SK-N-SH (cell line): ENCODE data around the gene FOXP1. TPM values are rescaled to one million over a fixed set of nuclear protein-coding genes. Genes with fewer than 3 reads are reported as not detected.

Source experiments
- CTCF ChIA-PET: fragments of 300-600, 350-600 bp; formaldehyde crosslinking; extraction: SDS; loops from one replicate; lab custom pipeline; 2021; lab: Yijun Ruan, JAX
- POLR2A ChIA-PET: fragments of 350-600 bp; sonication (Branson Sonifier 250); formaldehyde crosslinking; extraction: SDS; loops from one replicate; lab custom pipeline; 2020; ENCODE audit warnings: antibody characterized with exemption, inconsistent platforms; lab: Yijun Ruan, JAX
- DNase-seq: peaks from one replicate; pipeline ENCODE4 v3.0.0; 2012
- H2AFZ ChIP-seq: fragments of 200-600 bp; sonication (generic); 2 replicates; pipeline ENCODE4 v1.8.1; 2016; ENCODE audit warnings: antibody characterized with exemption, mild to moderate bottlenecking, low read depth
- H3F3A ChIP-seq: fragments of 200-600 bp; sonication (generic); replicated peaks from 2 replicates; pipeline ENCODE3; 2016; ENCODE audit warnings: antibody characterized with exemption, mild to moderate bottlenecking; ENCODE audit not compliant: insufficient read depth
- H3K27ac ChIP-seq, 2 experiments: fragments of 200-500 bp in 1 of 2; fragments of 200-600 bp in 1 of 2; sonication (Bioruptor generic) in 1 of 2; sonication (generic), shearing (Covaris generic) in 1 of 2; 2 replicates each; pipeline versions ENCODE4 v1.5.1 to v1.6.1; 2014 to 2016; ENCODE audit warnings: low read depth in 2 of 2, inconsistent platforms in 1 of 2, low read length in 1 of 2, mild to moderate bottlenecking in 1 of 2, mixed read lengths in 1 of 2
- H3K27me3 ChIP-seq: fragments of 200-600 bp; sonication (generic), shearing (Covaris generic); 2 replicates; pipeline ENCODE4 v1.6.1; 2016; ENCODE audit warnings: mixed run types; ENCODE audit not compliant: insufficient read depth
- H3K36me3 ChIP-seq, 2 experiments: fragments of 200-500 bp in 1 of 2; fragments of 200-600 bp in 1 of 2; sonication (Bioruptor generic) in 1 of 2; sonication (generic) in 1 of 2; replicated peaks in 1 of 2; 2 replicates each; pipeline versions ENCODE3 to v1.5.1; 2014 to 2016; ENCODE audit warnings: low read length in 1 of 2, mild to moderate bottlenecking in 1 of 2; ENCODE audit not compliant: insufficient read depth in 2 of 2, control insufficient read depth in 1 of 2
- H3K4me1 ChIP-seq, 2 experiments: fragments of 200-500 bp in 1 of 2; fragments of 200-600 bp in 1 of 2; sonication (Bioruptor generic) in 1 of 2; sonication (generic), shearing (Covaris generic) in 1 of 2; 2 replicates each; pipeline versions ENCODE4 v1.5.1 to v1.6.1; 2014 to 2016; ENCODE audit warnings: low read depth in 1 of 2, low read length in 1 of 2, mixed run types in 1 of 2; ENCODE audit not compliant: insufficient read depth in 2 of 2, control insufficient read depth in 1 of 2
- H3K4me2 ChIP-seq: fragments of 200-600 bp; sonication (generic), shearing (Covaris generic); 2 replicates; pipeline ENCODE4 v1.6.1; 2017; ENCODE audit warnings: mixed run types
- H3K4me3 ChIP-seq, 2 experiments: fragments of 200-500 bp in 1 of 2; fragments of 200-600 bp in 1 of 2; sonication (Bioruptor generic) in 1 of 2; sonication (generic), shearing (Covaris generic) in 1 of 2; 2 replicates each; pipeline versions ENCODE4 v1.5.1 to v1.8.1; 2014 to 2016; ENCODE audit warnings: low read depth in 2 of 2, inconsistent platforms in 1 of 2, low read length in 1 of 2, mild to moderate bottlenecking in 1 of 2, mixed read lengths in 1 of 2, moderate library complexity in 1 of 2
- H3K79me2 ChIP-seq: fragments of 200-600 bp; sonication (generic); 2 replicates; pipeline ENCODE4 v1.8.1; 2017; ENCODE audit warnings: mild to moderate bottlenecking; ENCODE audit not compliant: insufficient read depth
- H3K9ac ChIP-seq: fragments of 200-600 bp; sonication (generic); 2 replicates; pipeline ENCODE4 v1.6.1; 2017; ENCODE audit warnings: mixed run types
- H3K9me2 ChIP-seq: fragments of 200-600 bp; sonication (generic); 2 replicates; pipeline ENCODE4 v1.6.1; 2017; ENCODE audit warnings: mixed run types
- H3K9me3 ChIP-seq: fragments of 200-600 bp; sonication (generic); 2 replicates; pipeline ENCODE4 v1.6.1; 2017; ENCODE audit warnings: mixed run types, mild to moderate bottlenecking, moderate library complexity
- H4K20me1 ChIP-seq: fragments of 200-600 bp; sonication (generic); 2 replicates; pipeline ENCODE4 v1.6.1; 2017; ENCODE audit warnings: mild to moderate bottlenecking, mixed run types; ENCODE audit not compliant: insufficient read depth
- CHD2 ChIP-seq: fragments of 150-350 bp; IDR thresholded peaks from 2 replicates; pipeline ENCODE4 v1.6.1; 2018; ENCODE audit warnings: low read length; ENCODE audit not compliant: partially characterized antibody
- CTCF ChIP-seq: fragments of 200-600 bp; sonication (generic); IDR thresholded peaks from 2 replicates; pipeline ENCODE4 v1.6.1; 2017; ENCODE audit warnings: antibody characterized with exemption, mild to moderate bottlenecking, moderate library complexity
- EP300 ChIP-seq, 2 experiments: IDR thresholded peaks; 2 replicates each; pipeline versions ENCODE4 v1.4.0 to v1.6.1; 2012; ENCODE audit warnings: borderline replicate concordance in 1 of 2, low read depth in 1 of 2, low read length in 1 of 2
- FOSL2 ChIP-seq: IDR thresholded peaks from 2 replicates; pipeline ENCODE4 v1.4.0; 2012; ENCODE audit warnings: low read depth, mild to moderate bottlenecking, moderate library complexity, borderline replicate concordance
- FOXJ3 ChIP-seq: sonication (generic); formaldehyde crosslinking; IDR thresholded peaks from 2 replicates; pipeline ENCODE4 v1.5.1; 2020; ENCODE audit warnings: mild to moderate bottlenecking, missing genetic modification reagents
- FOXM1 ChIP-seq: IDR thresholded peaks from 2 replicates; pipeline ENCODE4 v1.4.0; 2012; ENCODE audit warnings: low read depth, mild to moderate bottlenecking
- GABPA ChIP-seq: IDR thresholded peaks from 2 replicates; pipeline ENCODE4 v1.4.0; 2012; ENCODE audit warnings: low read depth, mild to moderate bottlenecking
- GATA2 ChIP-seq: sonication (generic); formaldehyde crosslinking; IDR thresholded peaks from 2 replicates; pipeline ENCODE4 v1.5.0; 2020; ENCODE audit warnings: mild to moderate bottlenecking, missing genetic modification reagents
- JUND ChIP-seq: IDR thresholded peaks from 2 replicates; pipeline ENCODE4 v1.4.0; 2012
- MEF2A ChIP-seq: IDR thresholded peaks from 2 replicates; pipeline ENCODE4 v1.4.0; 2012; ENCODE audit warnings: low read depth, borderline replicate concordance
- MXI1 ChIP-seq: IDR thresholded peaks from 2 replicates; pipeline ENCODE4 v1.6.1; 2012; ENCODE audit warnings: mild to moderate bottlenecking, low read depth, low read length, improper control_type of control experiment
- NFIC ChIP-seq: IDR thresholded peaks from 2 replicates; pipeline ENCODE4 v1.4.0; 2012; ENCODE audit warnings: borderline replicate concordance
- NRF1 ChIP-seq: IDR thresholded peaks from 2 replicates; pipeline ENCODE4 v1.6.1; 2012; ENCODE audit warnings: low read depth, mild to moderate bottlenecking, low read length
- TAF1 ChIP-seq: IDR thresholded peaks from 2 replicates; pipeline ENCODE4 v1.6.1; 2012; ENCODE audit warnings: low read depth, mild to moderate bottlenecking, low read length, moderate library complexity, borderline replicate concordance
- TCF12 ChIP-seq: IDR thresholded peaks from 2 replicates; pipeline ENCODE4 v1.4.0; 2012
- TEAD4 ChIP-seq: IDR thresholded peaks from 2 replicates; pipeline ENCODE4 v1.4.0; 2012; ENCODE audit warnings: mild to moderate bottlenecking, borderline replicate concordance; ENCODE audit not compliant: insufficient read depth
- YY1 ChIP-seq: IDR thresholded peaks from 2 replicates; pipeline ENCODE4 v1.4.0; 2012; ENCODE audit warnings: low read depth, mild to moderate bottlenecking
- WGBS: methylation state at CpG from one replicate; pipeline ENCODE4 v1.1.6; 2017; ENCODE audit warnings: low lambda C conversion rate; 5-methylcytosine and 5-hydroxymethylcytosine counted together
- polyA plus RNA-seq, 3 experiments: library from polyadenylated mRNA; depleted of rRNA; stranded (reverse); fragments of >200 nt; gene quantifications; 2 replicates each; pipeline ENCODE4 v1.2.3, GENCODE V29; 2012
- TF ChIP-seq, protein P1 (sequence below): IDR thresholded peaks from 2 replicates; pipeline ENCODE4; 2012
- TF ChIP-seq, protein P2 (sequence below): IDR thresholded peaks from 2 replicates; pipeline ENCODE4 v1.4.0; 2012; ENCODE audit warnings: low read depth

Gene FOXP1
- polyA plus RNA-seq, 1 of the 3 experiments (the other 2 are of a cell fraction), result 8.8 TPM

GRCh38 chr3:71579935-71580406, 3.6 kb downstream of the FOXP1 start (continued):
- TF ChIP-seq TCF12 (peak; percentile 58), NRF1 (no peak), CHD2 (no peak)

- POLR2A ChIA-PET, result no interaction called here
- peak overlapping the region; percentile 65 to 89; a peak in 3 of 4 replicates for H3K27ac ChIP-seq
Observed at GRCh38 chr3:71579326-71579934, 4.1 kb downstream of the FOXP1 start.

GRCh38 chr3:71578054-71578751, 5.3 kb downstream of the FOXP1 start:
- H3K9me2 ChIP-seq, result no peaks in the 10 kb centered on the region
- H3F3A ChIP-seq, result peaks cover 22% of the 10 kb centered on the region
- peaks cover 100% of the 10 kb centered on the region for H3K79me2 ChIP-seq
- no peaks in the 10 kb centered on the region for H3K27me3 ChIP-seq
- no peak overlapping the region for H2AFZ ChIP-seq
- H3K4me3 ChIP-seq, result peak overlapping the region in 1 of 2 experiments; percentile 75; a peak in 2 of 4 replicates
- peaks cover 4 to 5% of the 10 kb centered on the region in 2 experiments; a peak in 3 of 4 replicates for H3K4me1 ChIP-seq
- H3K4me2 ChIP-seq, result peak overlapping the region; percentile 88
- peak overlapping the region; percentile 65 to 89; a peak in 3 of 4 replicates for H3K27ac ChIP-seq
- no peak for DNase-seq
- H4K20me1 ChIP-seq, result no peaks in the 10 kb centered on the region
- H3K9me3 ChIP-seq, result no peaks in the 10 kb centered on the region
- H3K36me3 ChIP-seq, result peaks cover 9 to 32% of the 10 kb centered on the region in 2 experiments
- ChIA-PET POLR2A (no interaction called here), CTCF (no interaction called here)
- peak overlapping the region; percentile 96; the same call in 1 of the 2 replicates for H3K9ac ChIP-seq
- WGBS, result 65% methylated on average over 6 of the region's 6 CpGs
- TF ChIP-seq FOXM1 (no peak), JUND (peak; percentile 36; the same call in 1 of the 2 replicates), TCF12 (peak; percentile 62), YY1 (no peak), TAF1 (no peak), MEF2A (peak; percentile 44; the same call in 1 of the 2 replicates), TEAD4 (peak; percentile 27; the same call in 1 of the 2 replicates), NFIC (peak; percentile 34; the same call in 1 of the 2 replicates), FOSL2 (peak; percentile 47; the same call in 1 of the 2 replicates), MXI1 (no peak), FOXJ3 (CRISPR knock-in tag) (no peak), GATA2 (CRISPR knock-in tag) (no peak)
- TF ChIP-seq, protein P1, sequence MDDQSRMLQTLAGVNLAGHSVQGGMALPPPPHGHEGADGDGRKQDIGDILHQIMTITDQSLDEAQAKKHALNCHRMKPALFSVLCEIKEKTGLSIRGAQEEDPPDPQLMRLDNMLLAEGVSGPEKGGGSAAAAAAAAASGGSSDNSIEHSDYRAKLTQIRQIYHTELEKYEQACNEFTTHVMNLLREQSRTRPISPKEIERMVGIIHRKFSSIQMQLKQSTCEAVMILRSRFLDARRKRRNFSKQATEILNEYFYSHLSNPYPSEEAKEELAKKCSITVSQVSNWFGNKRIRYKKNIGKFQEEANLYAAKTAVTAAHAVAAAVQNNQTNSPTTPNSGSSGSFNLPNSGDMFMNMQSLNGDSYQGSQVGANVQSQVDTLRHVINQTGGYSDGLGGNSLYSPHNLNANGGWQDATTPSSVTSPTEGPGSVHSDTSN, result no peak

More at GRCh38 chr3:71579326-71579934, 4.1 kb downstream of the FOXP1 start:
- Histone ChIP-seq H2AFZ (0 out of 2 replicates have a peak overlapping the region, but pooled peaks have one; percentile 23), H3K36me3 (peaks cover 7 to 29% of the 10 kb centered on the region in 2 experiments), H3K27me3 (no peaks in the 10 kb centered on the region), H3K9ac (peak overlapping the region; percentile 96), H4K20me1 (no peaks in the 10 kb centered on the region), H3K9me3 (no peaks in the 10 kb centered on the region), H3K4me1 (peaks cover 4 to 5% of the 10 kb centered on the region in 2 experiments; a peak in 3 of 4 replicates), H3K79me2 (peaks cover 97% of the 10 kb centered on the region), H3F3A (peaks cover 24% of the 10 kb centered on the region), H3K9me2 (no peaks in the 10 kb centered on the region), H3K4me3 (peak overlapping the region; percentile 75 to 86; a peak in 3 of 4 replicates), H3K4me2 (peak overlapping the region; percentile 88)
- CTCF ChIA-PET, result interaction anchor here (1.2 kb wide), 1 partner anchor 121 kb away, joined by 3 read pairs; no protein-coding TSS in a partner anchor
- WGBS, result 55% methylated on average over 7 of the region's 7 CpGs
- TF ChIP-seq CTCF (no peak), GABPA (no peak), CHD2 (no peak), EP300 (IDR thresholded peaks at IDR 0.05; ENCODE audit: borderline replicate concordance in 1 of 2, low read depth in 1 of 2, low read length in 1 of 2) (no peak), TAF1 (no peak)
- TF ChIP-seq, protein P2, sequence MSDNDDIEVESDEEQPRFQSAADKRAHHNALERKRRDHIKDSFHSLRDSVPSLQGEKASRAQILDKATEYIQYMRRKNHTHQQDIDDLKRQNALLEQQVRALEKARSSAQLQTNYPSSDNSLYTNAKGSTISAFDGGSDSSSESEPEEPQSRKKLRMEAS, result no peak
- no peak for DNase-seq
